GM19395 (cell line): ENCODE measurements around the gene STC2.

Source experiments
- ATAC-seq: cut with Tn5 transposase; IDR thresholded peaks from one replicate; pipeline ENCODE4 v1.9.1; 2021; ENCODE audit warnings: mild to moderate bottlenecking, moderate library complexity; ENCODE audit not compliant: unreplicated experiment

The STC2 gene

DNA sequence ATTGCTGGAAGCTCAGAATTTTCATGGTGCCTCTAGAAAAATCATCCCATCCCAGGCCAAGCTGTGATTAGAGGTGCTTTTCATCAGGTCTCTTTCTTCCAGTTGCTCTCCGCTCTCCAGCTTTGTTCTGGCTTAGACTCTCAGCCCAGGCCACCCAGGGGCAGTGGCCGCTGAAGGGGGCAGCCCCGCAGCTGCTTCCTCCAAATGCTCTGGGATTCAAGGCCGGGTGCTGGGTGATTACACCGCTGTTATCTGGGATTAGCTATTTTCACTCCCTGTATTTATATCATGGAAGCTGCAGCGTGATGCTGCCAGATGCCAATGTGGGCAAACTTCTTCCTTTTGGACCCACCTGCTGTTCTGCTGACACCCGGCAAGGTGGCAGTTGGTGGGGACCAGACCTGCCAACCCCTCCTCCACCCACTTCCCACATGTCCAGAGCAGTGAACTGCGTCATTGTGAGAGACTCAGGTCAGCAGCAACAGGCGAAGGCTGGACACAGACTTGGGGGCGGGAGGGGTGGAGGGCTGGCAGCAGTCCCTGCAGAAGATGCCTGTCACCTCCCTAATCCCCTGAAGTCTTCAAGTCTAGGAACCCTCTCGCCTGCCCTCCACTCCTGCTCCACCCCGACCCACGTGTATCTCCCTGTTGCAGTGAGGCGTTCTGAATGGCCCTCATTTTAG is 59.3 kb downstream of the STC2 start:
- ATAC-seq, result no peak

DNA sequence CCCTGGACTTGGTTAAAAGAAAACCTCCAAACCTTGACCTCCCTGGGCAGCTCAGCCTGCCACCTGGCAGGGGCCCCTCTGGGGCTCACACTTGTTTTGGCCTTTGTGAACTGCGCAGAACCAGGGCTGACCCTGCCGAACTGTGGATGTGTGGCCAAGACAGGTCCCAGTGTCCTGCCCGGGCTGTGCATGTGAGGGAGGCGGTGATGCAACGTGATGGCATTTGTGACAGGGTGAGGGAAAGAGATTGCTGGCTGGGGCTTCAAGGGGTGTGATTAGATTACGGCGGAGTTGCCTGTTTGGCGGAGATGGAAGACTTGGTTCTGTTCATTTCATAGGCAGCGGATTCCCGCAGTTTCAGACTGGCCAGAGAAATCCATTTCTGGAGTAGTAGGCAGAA is 62.8 kb downstream of the STC2 start:
- no peak for ATAC-seq
